ENCODE data around the gene OSBPL3. TPM values are rescaled to one million over a fixed set of nuclear protein-coding genes. Genes with fewer than 3 reads are reported as not detected.

The OSBPL3 gene
- total and polyA plus RNA-seq, 11 donors = 1.5 to 14.3 (median 4.9) TPM

GRCh38 chr7:24827027-24827426 is 153.0 kb downstream of the OSBPL3 start:
- no peaks in the 10 kb centered on the region for H3K27me3 ChIP-seq
- H3K9me3 ChIP-seq = no peaks in the 10 kb centered on the region
- DNase-seq (no peak), ATAC-seq (no peak)
- H3K4me3 ChIP-seq = no peak overlapping the region
- no peak for TF ChIP-seq CTCF (IDR thresholded peaks at IDR 0.05)
- no peak for TF ChIP-seq POLR2A (IDR thresholded peaks at IDR 0.05)
- peaks cover 0 to 57% (median 26%) of the 10 kb centered on the region in 12 donors for H3K4me1 ChIP-seq
- peak overlapping the region in 1 of 12 donors; percentile 38 for H3K27ac ChIP-seq
- H3K36me3 ChIP-seq = peaks cover 0 to 10% (median 0%) of the 10 kb centered on the region in 9 donors
- 85 to 97% (median 92%) methylated on average over 2 of the region's 2 CpGs for WGBS, 4 donors
- intact Hi-C loops (cut with DNase I) = no loop called here

GRCh38 chr7:24826662-24827020 is 153.3 kb downstream of the OSBPL3 start:
- peaks cover 0 to 10% (median 0%) of the 10 kb centered on the region in 9 donors for H3K36me3 ChIP-seq
- H3K27me3 ChIP-seq = no peaks in the 10 kb centered on the region
- ATAC-seq (no peak), DNase-seq (no peak)
- no peak for TF ChIP-seq CTCF (IDR thresholded peaks at IDR 0.05)
- TF ChIP-seq POLR2A (IDR thresholded peaks at IDR 0.05) = no peak
- intact Hi-C loops (cut with DNase I) = no loop called here
- H3K4me1 ChIP-seq = peaks cover 0 to 57% (median 26%) of the 10 kb centered on the region in 12 donors
- 88 to 94% (median 91%) methylated on average over 7 of the region's 7 CpGs for WGBS, 4 donors
- no peaks in the 10 kb centered on the region for H3K9me3 ChIP-seq
- peak overlapping the region in 1 of 12 donors; percentile 38 for H3K27ac ChIP-seq
- no peak overlapping the region for H3K4me3 ChIP-seq

GRCh38 chr7:24825931-24826661 is 153.9 kb downstream of the OSBPL3 start:
- 61 to 68% (median 62%) methylated on average over 6 of the region's 6 CpGs for WGBS, 4 donors
- ATAC-seq = peak in 2 of 4 donors; percentile 23 to 31
- Histone ChIP-seq H3K36me3 (peaks cover 0 to 10% (median 0%) of the 10 kb centered on the region in 9 donors), H3K27ac (peak overlapping the region in 2 of 12 donors; percentile 6 to 38), H3K4me1 (peaks cover 0 to 58% (median 26%) of the 10 kb centered on the region in 12 donors), H3K4me3 (no peak overlapping the region), H3K27me3 (no peaks in the 10 kb centered on the region), H3K9me3 (no peaks in the 10 kb centered on the region)
- intact Hi-C loops (cut with DNase I) = no loop called here
- no peak for DNase-seq
- TF ChIP-seq CTCF (IDR thresholded peaks at IDR 0.05) (no peak), POLR2A (IDR thresholded peaks at IDR 0.05) (no peak)

- no peak overlapping the region for H3K4me3 ChIP-seq
- intact Hi-C loops (cut with DNase I) = no loop called here
- ATAC-seq (no peak), DNase-seq (no peak)
- no peaks in the 10 kb centered on the region for H3K9me3 ChIP-seq
- 63 to 70% (median 64%) methylated on average over 1 of the region's 1 CpG for WGBS, 4 donors
- H3K27ac ChIP-seq = peak overlapping the region in 1 of 12 donors; percentile 6
- H3K27me3 ChIP-seq = no peaks in the 10 kb centered on the region
- H3K4me1 ChIP-seq = peaks cover 0 to 58% (median 29%) of the 10 kb centered on the region in 12 donors
- peaks cover 0 to 10% (median 0%) of the 10 kb centered on the region in 9 donors for H3K36me3 ChIP-seq
- TF ChIP-seq POLR2A (IDR thresholded peaks at IDR 0.05) (no peak), CTCF (IDR thresholded peaks at IDR 0.05) (no peak)
Observed at GRCh38 chr7:24825381-24825794, 154.6 kb downstream of the OSBPL3 start.

All from heart left ventricle (tissue), 16 donors.